Prostate gland (tissue), 2 donors: ENCODE results near the gene RUVBL1.

Experiments used
- CTCF ChIP-seq, 4 experiments: fragments of 200-600 bp in 2 of 4; fragments of 450-650 bp in 2 of 4; sonication (generic) in 2 of 4; IDR thresholded peaks; 1 replicate in 3 of 4; 2 replicates in 1 of 4; pipeline ENCODE4 v1.5.1; 2016 to 2019; ENCODE audit warnings: antibody characterized with exemption in 4 of 4, mild to moderate bottlenecking in 2 of 4, moderate library complexity in 2 of 4
- POLR2A ChIP-seq: fragments of 450-650 bp; IDR thresholded peaks from one replicate; pipeline ENCODE4 v1.6.1; 2016; ENCODE audit warnings: antibody characterized with exemption, mild to moderate bottlenecking
- POLR2AphosphoS5 ChIP-seq: sonication (generic); formaldehyde crosslinking; IDR thresholded peaks from one replicate; pipeline ENCODE4 v1.6.1; 2017; ENCODE audit warnings: antibody characterized with exemption

- TF ChIP-seq POLR2A = no peak
- no peak for TF ChIP-seq CTCF (IDR thresholded peaks at IDR 0.05)
- no peak for TF ChIP-seq POLR2AphosphoS5
These were observed 15.8 kb downstream of the RUVBL1 start for GRCh38 chr3:128107834-128108233.
